T-cell (primary cell): ENCODE results near the gene ARPC5L. TPM values are rescaled to one million over a fixed set of nuclear protein-coding genes. Genes with fewer than 3 reads are reported as not detected.

Experiments used
- ATAC-seq, 4 experiments: fragments of 200-7000 bp in 3 of 4; fragments of 150-1000 bp in 1 of 4; cut with Tn5 transposase; replicated peaks in 1 of 4; 1 replicate in 3 of 4; 2 replicates in 1 of 4; pipeline ENCODE4 v1.10.0; 2021; ENCODE audit warnings: moderate library complexity in 3 of 4, mild to moderate bottlenecking in 2 of 4, moderate number of reproducible peaks in 1 of 4
- CTCF ChIA-PET, 2 donors: fragments of 300-600 bp; sonication (Branson Sonifier 250); formaldehyde crosslinking; loops; one replicate each; lab custom pipeline; 2022; ENCODE audit warnings: antibody characterized with exemption in 2 of 2; lab: Charles Lee
- POLR2A ChIA-PET, 2 donors: fragments of 300-600 bp; sonication (Branson Sonifier 250); formaldehyde crosslinking; loops; one replicate each; lab custom pipeline; 2022; ENCODE audit warnings: antibody characterized with exemption in 2 of 2; lab: Charles Lee
- DNase-seq, 35 experiments: peaks; one replicate each; pipeline versions ENCODE4 v3.0.0 to v3.0.0-alpha.2; 2013 to 2023
- H3K27ac ChIP-seq: one replicate; pipeline ENCODE4 v1.5.1; 2013; ENCODE audit warnings: low read length
- H3K27me3 ChIP-seq, 2 experiments: replicated peaks in 1 of 2; 1 replicate in 1 of 2; 2 replicates in 1 of 2; pipeline versions ENCODE4 v1.6.1 to v1.7.0; 2013; ENCODE audit warnings: low read length in 1 of 2, mixed read lengths in 1 of 2; ENCODE audit not compliant: control insufficient read depth in 2 of 2, insufficient read depth in 2 of 2; ENCODE audit errors: extremely low read depth in 1 of 2
- H3K36me3 ChIP-seq, 2 donors: 1 replicate in 1 of 2; 2 replicates in 1 of 2; pipeline versions ENCODE4 v1.6.1 to v1.7.0; 2013; ENCODE audit warnings: low read length in 1 of 2; ENCODE audit not compliant: control insufficient read depth in 2 of 2, insufficient read depth in 1 of 2; ENCODE audit errors: extremely low read depth in 1 of 2
- H3K4me1 ChIP-seq, 2 experiments: 1 replicate in 1 of 2; 2 replicates in 1 of 2; pipeline versions ENCODE4 v1.6.1 to v1.7.0; 2013; ENCODE audit warnings: low read length in 2 of 2, mixed read lengths in 1 of 2; ENCODE audit not compliant: insufficient read depth in 2 of 2, control insufficient read depth in 1 of 2; ENCODE audit errors: extremely low read depth in 1 of 2
- H3K4me3 ChIP-seq, 2 donors: 1 replicate in 1 of 2; 2 replicates in 1 of 2; pipeline versions ENCODE4 v1.5.1 to v1.7.0; 2013; ENCODE audit warnings: mild to moderate bottlenecking in 2 of 2, low read length in 1 of 2, moderate library complexity in 1 of 2; ENCODE audit not compliant: control insufficient read depth in 1 of 2; ENCODE audit errors: extremely low read depth in 1 of 2
- H3K9me3 ChIP-seq: 2 replicates; pipeline ENCODE4 v1.7.0; 2013
- H3K27ac Mint-ChIP-seq, 2 donors: one replicate each; pipeline ENCODE4 v1.8.0; 2020 to 2021; ENCODE audit warnings: mild to moderate bottlenecking in 2 of 2, mixed read lengths in 2 of 2
- H3K27me3 Mint-ChIP-seq, 2 donors: one replicate each; pipeline ENCODE4 v1.8.0; 2021 to 2022; ENCODE audit warnings: mixed read lengths in 2 of 2
- H3K36me3 Mint-ChIP-seq: one replicate; pipeline ENCODE4 v1.8.0; 2021; ENCODE audit warnings: mixed read lengths
- H3K4me1 Mint-ChIP-seq, 3 donors: one replicate each; pipeline ENCODE4 v1.8.0; 2020 to 2022; ENCODE audit warnings: mixed read lengths in 3 of 3, mild to moderate bottlenecking in 1 of 3
- H3K4me3 Mint-ChIP-seq, 3 donors: one replicate each; pipeline ENCODE4 v1.8.0; 2020 to 2022; ENCODE audit warnings: mild to moderate bottlenecking in 3 of 3, mixed read lengths in 3 of 3, moderate library complexity in 3 of 3
- H3K9me3 Mint-ChIP-seq, 3 donors: one replicate each; pipeline ENCODE4 v1.8.0; 2020 to 2022; ENCODE audit warnings: mixed read lengths in 3 of 3
- WGBS: methylation state at CpG from one replicate; pipeline ENCODE4 v1.1.5; 2013; ENCODE audit warnings: missing lambda C conversion rate; ENCODE audit not compliant: insufficient coverage; 5-methylcytosine and 5-hydroxymethylcytosine counted together
- total RNA-seq, 35 experiments: library from RNA in 6 of 35; stranded (reverse) in 6 of 35; fragments of 120-200 nt in 1 of 35; gene quantifications; one replicate each; pipeline versions ENCODE4 v1.2.1 to v1.2.4 and lab custom pipeline; 2013 to 2026

ARPC5L gene
- total RNA-seq, 5 donors from 2014 or later (not counting 1 experiment from before 2014, with no cell fraction given) = 29.1 to 55.3 (median 35.9) TPM

GRCh38 chr9:124877021-124877782 lies 15.3 kb downstream of the ARPC5L start:
- Mint-ChIP-seq H3K27me3 (no peaks in the 10 kb centered on the region), H3K27ac (no peak overlapping the region)

GRCh38 chr9:124878021-124878420 lies 16.1 kb downstream of the ARPC5L start:
- H3K36me3 Mint-ChIP-seq = peaks cover 43% of the 10 kb centered on the region
- Histone ChIP-seq H3K36me3 (peaks cover 17 to 89% of the 10 kb centered on the region in 2 donors), H3K9me3 (no peaks in the 10 kb centered on the region), H3K4me1 (peaks cover under 1 to 41% of the 10 kb centered on the region in 2 experiments), H3K27ac (no peak overlapping the region), H3K4me3 (no peak overlapping the region), H3K27me3 (no peaks in the 10 kb centered on the region)
- ATAC-seq (no peak), DNase-seq (no peak)
- peaks cover 11 to 26% (median 21%) of the 10 kb centered on the region in 3 donors for H3K4me1 Mint-ChIP-seq
- WGBS = no CpG with 5 or more reads among the region's 1 CpG
- ChIA-PET CTCF (no interaction called here), POLR2A (interaction anchor here (0.5 to 1.0 kb wide), 3 partner anchors 8 to 363 kb away, joined by 3 to 5 read pairs (median 3); partner anchors contain the start of gene HSPA5 (in 1 of the 2))
- no peak overlapping the region for H3K4me3 Mint-ChIP-seq
- no peaks in the 10 kb centered on the region for H3K9me3 Mint-ChIP-seq
- H3K27ac Mint-ChIP-seq = no peak overlapping the region
- no peaks in the 10 kb centered on the region for H3K27me3 Mint-ChIP-seq

More at GRCh38 chr9:124877021-124877782, 15.3 kb downstream of the ARPC5L start:
- peaks cover 20 to 87% of the 10 kb centered on the region in 2 donors for H3K36me3 ChIP-seq
- no peaks in the 10 kb centered on the region for H3K27me3 ChIP-seq
- H3K4me1 ChIP-seq = peaks cover 2 to 50% of the 10 kb centered on the region in 2 experiments
- CTCF ChIA-PET = interaction anchor here in 1 of 2 donors (0.6 kb wide), 1 partner anchor 20 kb away, joined by 3 read pairs; no protein-coding TSS in a partner anchor
- no peak overlapping the region for H3K27ac ChIP-seq
- H3K4me1 Mint-ChIP-seq = peaks cover 19 to 34% (median 29%) of the 10 kb centered on the region in 3 donors
- no peak for ATAC-seq
- no peaks in the 10 kb centered on the region for H3K9me3 Mint-ChIP-seq
- no peaks in the 10 kb centered on the region for H3K9me3 ChIP-seq
- H3K4me3 Mint-ChIP-seq = no peak overlapping the region
- DNase-seq = no peak
- H3K4me3 ChIP-seq = no peak overlapping the region
- POLR2A ChIA-PET = interaction anchor here (0.5 to 1.0 kb wide), 2 partner anchors 358 to 364 kb away, joined by 3 read pairs; partner anchors contain the start of gene HSPA5 (in 1 of the 2)
- 87% methylated on average over 10 of the region's 14 CpGs for WGBS
- peaks cover 45% of the 10 kb centered on the region for H3K36me3 Mint-ChIP-seq

- peaks cover 12 to 84% of the 10 kb centered on the region in 2 donors for H3K36me3 ChIP-seq
- CTCF ChIA-PET = no interaction called here
- peaks cover 38% of the 10 kb centered on the region for H3K36me3 Mint-ChIP-seq
- H3K4me3 Mint-ChIP-seq = no peak overlapping the region
- no peaks in the 10 kb centered on the region for H3K9me3 Mint-ChIP-seq
- H3K27me3 ChIP-seq = no peaks in the 10 kb centered on the region
- no peak for DNase-seq
- H3K27me3 Mint-ChIP-seq = no peaks in the 10 kb centered on the region
- no peak overlapping the region for H3K4me3 ChIP-seq
- peaks cover 0 to 36% of the 10 kb centered on the region in 2 experiments for H3K4me1 ChIP-seq
- 78% methylated on average over 3 of the region's 6 CpGs for WGBS
- ATAC-seq = no peak
- H3K27ac ChIP-seq = no peak overlapping the region
- H3K27ac Mint-ChIP-seq = peak overlapping the region in 1 of 2 donors; percentile 23
- H3K9me3 ChIP-seq = no peaks in the 10 kb centered on the region
- peaks cover 6 to 22% (median 16%) of the 10 kb centered on the region in 3 donors for H3K4me1 Mint-ChIP-seq
- POLR2A ChIA-PET = interaction anchor here in 1 of 2 donors (0.6 to 1.0 kb wide), 2 partner anchors 8 to 9 kb away, joined by 3 to 5 read pairs; no protein-coding TSS in a partner anchor
Measured at GRCh38 chr9:124878518-124878917, 16.6 kb downstream of the ARPC5L start.

GRCh38 chr9:124879226-124879625 lies 17.3 kb downstream of the ARPC5L start:
- ChIA-PET CTCF (no interaction called here), POLR2A (no interaction called here)
- Histone ChIP-seq H3K9me3 (no peaks in the 10 kb centered on the region), H3K36me3 (peaks cover 9 to 82% of the 10 kb centered on the region in 2 donors), H3K4me3 (no peak overlapping the region), H3K4me1 (peaks cover 0 to 29% of the 10 kb centered on the region in 2 experiments), H3K27ac (no peak overlapping the region), H3K27me3 (no peaks in the 10 kb centered on the region)
- ATAC-seq = no peak
- Mint-ChIP-seq H3K27ac (no peak overlapping the region), H3K9me3 (no peaks in the 10 kb centered on the region), H3K4me1 (peaks cover 6 to 14% (median 9%) of the 10 kb centered on the region in 3 donors), H3K36me3 (peaks cover 37% of the 10 kb centered on the region), H3K27me3 (no peaks in the 10 kb centered on the region), H3K4me3 (no peak overlapping the region)
- DNase-seq = no peak
- WGBS = 98% methylated on average over 9 of the region's 10 CpGs

GRCh38 chr9:124880501-124880900 lies 18.6 kb downstream of the ARPC5L start:
- H3K27me3 Mint-ChIP-seq = no peaks in the 10 kb centered on the region
- no peak for ATAC-seq
- peaks cover 38% of the 10 kb centered on the region for H3K36me3 Mint-ChIP-seq
- H3K27ac Mint-ChIP-seq = no peak overlapping the region
- H3K27me3 ChIP-seq = no peaks in the 10 kb centered on the region
- H3K9me3 Mint-ChIP-seq = no peaks in the 10 kb centered on the region
- H3K4me1 ChIP-seq = peaks cover 0 to 17% of the 10 kb centered on the region in 2 experiments
- no peak overlapping the region for H3K4me3 ChIP-seq
- no peak overlapping the region for H3K27ac ChIP-seq
- no peaks in the 10 kb centered on the region for H3K9me3 ChIP-seq
- ChIA-PET CTCF (no interaction called here), POLR2A (interaction anchor here in 1 of 2 donors (0.6 kb wide), 1 partner anchor 462 kb away, joined by 5 read pairs; no protein-coding TSS in a partner anchor)
- WGBS = 65% methylated on average over 5 of the region's 9 CpGs
- H3K4me1 Mint-ChIP-seq = peaks cover 5 to 6% (median 6%) of the 10 kb centered on the region in 3 donors
- H3K4me3 Mint-ChIP-seq = no peak overlapping the region
- peaks cover 9 to 78% of the 10 kb centered on the region in 2 donors for H3K36me3 ChIP-seq
- DNase-seq = no peak

GRCh38 chr9:124881138-124881743 lies 19.3 kb downstream of the ARPC5L start:
- H3K4me3 Mint-ChIP-seq = no peak overlapping the region
- Histone ChIP-seq H3K4me3 (no peak overlapping the region), H3K9me3 (no peaks in the 10 kb centered on the region), H3K4me1 (peaks cover 0 to 12% of the 10 kb centered on the region in 2 experiments), H3K27ac (no peak overlapping the region), H3K27me3 (no peaks in the 10 kb centered on the region), H3K36me3 (peaks cover 13 to 79% of the 10 kb centered on the region in 2 donors)
- H3K9me3 Mint-ChIP-seq = no peaks in the 10 kb centered on the region
- peaks cover 5 to 6% (median 6%) of the 10 kb centered on the region in 3 donors for H3K4me1 Mint-ChIP-seq
- 91% methylated on average over 9 of the region's 16 CpGs for WGBS
- ChIA-PET POLR2A (no interaction called here), CTCF (no interaction called here)
- no peak overlapping the region for H3K27ac Mint-ChIP-seq
- no peaks in the 10 kb centered on the region for H3K27me3 Mint-ChIP-seq
- ATAC-seq (peak in 1 of 4 experiments; percentile 51), DNase-seq (peak in 1 of 35 experiments; percentile 11)
- H3K36me3 Mint-ChIP-seq = peaks cover 45% of the 10 kb centered on the region
